ENCODE measurements around the gene RCE1. TPM values are rescaled to one million over a fixed set of nuclear protein-coding genes. Genes with fewer than 3 reads are reported as not detected.
A peak's percentile ranks its signal among the peaks of the same experiment; 100 is the strongest.

RCE1 gene
- total and polyA plus RNA-seq, 2 donors (not counting 3 experiments of a cell fraction or from before 2014, with no cell fraction given) = 26.9 to 47.4 TPM

- Histone ChIP-seq H3K9me3 (replicated peaks; ENCODE audit: control insufficient read depth, insufficient read depth, low read length) (no peaks in the 10 kb centered on the region), H3K36me3 (ENCODE audit: control insufficient read depth in 2 of 2, extremely low read depth in 1 of 2, insufficient read depth in 2 of 2, low read length in 2 of 2) (peaks cover 7 to 14% of the 10 kb centered on the region in 2 experiments), H2AFZ (ENCODE audit: low read depth, low read length) (peak overlapping the region; percentile 75), H3K27ac (ENCODE audit: insufficient read depth, low read depth, low read length) (peak overlapping the region; percentile 97), H3K79me2 (ENCODE audit: control insufficient read depth, insufficient read depth, low read length) (peaks cover 41% of the 10 kb centered on the region), H3K4me2 (ENCODE audit: insufficient read depth, low read length) (peak overlapping the region; percentile 69), H3K4me3 (replicated peaks in 1 of 3; ENCODE audit: insufficient read depth in 1 of 3, low read depth in 1 of 3, low read length in 3 of 3) (peak overlapping the region; percentile 63 to 95 (median 74)), H3K4me1 (ENCODE audit: control insufficient read depth, extremely low read depth, insufficient read depth, low read length) (peaks cover 27% of the 10 kb centered on the region), H3K9me1 (replicated peaks; ENCODE audit: control insufficient read depth, extremely low read depth, insufficient read depth, low read length) (no peaks in the 10 kb centered on the region), H4K20me1 (replicated peaks; ENCODE audit: control insufficient read depth, extremely low read depth, insufficient read depth, low read length) (no peaks in the 10 kb centered on the region), H3K9ac (replicated peaks; ENCODE audit: extremely low read depth, insufficient read depth, low read length) (peak overlapping the region; percentile 99), H3K27me3 (ENCODE audit: control insufficient read depth in 2 of 2, insufficient read depth in 2 of 2, low read length in 2 of 2) (no peaks in the 10 kb centered on the region)
- DNase-seq (ENCODE audit: low read depth, low spot score) (no peak), FAIRE-seq (peak; percentile 35)
- CTCF ChIA-PET = interaction anchor here (0.9 to 4.1 kb wide), 7 partner anchors 8 to 178 kb away, joined by 3 to 44 read pairs (median 6); no protein-coding TSS in a partner anchor
- intact Hi-C loops (cut with micrococcal nuclease) (loop anchor here (1.0 to 10.0 kb wide), 3 partner anchors 13 to 781 kb away; partner anchors contain the start of genes LRFN4 and NUDT8), dilution Hi-C loops (cut with MboI; ENCODE audit: extremely low pct_ligation_motif_present, low sequenced_read_pairs) (no loop called here)
- POLR2A ChIA-PET = interaction anchor here (0.7 kb wide), 1 partner anchor 12 kb away, joined by 4 read pairs; no protein-coding TSS in a partner anchor
- BruUV-seq (replicated peaks) = TSS peak; percentile 58
- TF ChIP-seq MYC (IDR thresholded peaks at IDR 0.05; ENCODE audit: low read depth, low read length) = no peak
- TF ChIP-seq MAX (IDR thresholded peaks at IDR 0.05; ENCODE audit: insufficient read depth, insufficient read length) = no peak
These were observed 695 bp downstream of the RCE1 start for GRCh38 chr11:66843776-66844495.

GRCh38 chr11:66844496-66845142 is 1.4 kb downstream of the RCE1 start:
- peaks cover 7 to 15% of the 10 kb centered on the region in 2 experiments for H3K36me3 ChIP-seq (ENCODE audit: control insufficient read depth in 2 of 2, extremely low read depth in 1 of 2, insufficient read depth in 2 of 2, low read length in 2 of 2)
- H3K27ac ChIP-seq (ENCODE audit: insufficient read depth, low read depth, low read length) = no peak overlapping the region
- dilution Hi-C loops (cut with MboI; ENCODE audit: extremely low pct_ligation_motif_present, low sequenced_read_pairs) (no loop called here), intact Hi-C loops (cut with micrococcal nuclease) (loop anchor here (10.0 kb wide), 1 partner anchor 780 kb away; the partner anchor contains the start of gene NUDT8)
- H3K9me3 ChIP-seq (replicated peaks; ENCODE audit: control insufficient read depth, insufficient read depth, low read length) = no peaks in the 10 kb centered on the region
- H2AFZ ChIP-seq (ENCODE audit: low read depth, low read length) = no peak overlapping the region
- no peaks in the 10 kb centered on the region for H3K27me3 ChIP-seq (ENCODE audit: control insufficient read depth in 2 of 2, insufficient read depth in 2 of 2, low read length in 2 of 2)
- H3K9me1 ChIP-seq (replicated peaks; ENCODE audit: control insufficient read depth, extremely low read depth, insufficient read depth, low read length) = no peaks in the 10 kb centered on the region
- H3K4me1 ChIP-seq (ENCODE audit: control insufficient read depth, extremely low read depth, insufficient read depth, low read length) = peaks cover 27% of the 10 kb centered on the region
- ChIA-PET CTCF (interaction anchor here (1.0 to 4.1 kb wide), 3 partner anchors 12 to 132 kb away, joined by 3 to 44 read pairs (median 9); no protein-coding TSS in a partner anchor), POLR2A (no interaction called here)
- no peaks in the 10 kb centered on the region for H4K20me1 ChIP-seq (replicated peaks; ENCODE audit: control insufficient read depth, extremely low read depth, insufficient read depth, low read length)
- no peak for TF ChIP-seq MYC (IDR thresholded peaks at IDR 0.05; ENCODE audit: low read depth, low read length)
- no peak for TF ChIP-seq JUN (IDR thresholded peaks at IDR 0.05; ENCODE audit: borderline replicate concordance, insufficient read depth, insufficient read length, low read depth)
- TF ChIP-seq CTCF (IDR thresholded peaks at IDR 0.05; ENCODE audit: extremely low read depth in 1 of 2, insufficient read depth in 1 of 2, low read depth in 1 of 2, low read length in 2 of 2) = no peak
- TF ChIP-seq FOS (IDR thresholded peaks at IDR 0.05; ENCODE audit: borderline replicate concordance, insufficient read depth, low read length) = no peak
- no peak for TF ChIP-seq GATA2 (IDR thresholded peaks at IDR 0.05; ENCODE audit: insufficient read depth, insufficient read length, low read depth, low read length)
- TF ChIP-seq MAX (IDR thresholded peaks at IDR 0.05; ENCODE audit: insufficient read depth, insufficient read length) = no peak
- no peak for TF ChIP-seq POLR2AphosphoS5 (IDR thresholded peaks at IDR 0.05; ENCODE audit: insufficient read depth, low read depth, low read length)
- no peak for TF ChIP-seq POLR2A (IDR thresholded peaks at IDR 0.05; ENCODE audit: low read depth, low read length)
- no peak for TF ChIP-seq EZH2 (IDR thresholded peaks at IDR 0.05; ENCODE audit: borderline replicate concordance, low read depth, low read length, severe bottlenecking)
- no TSS peak for BruUV-seq (replicated peaks)
- H3K4me2 ChIP-seq (ENCODE audit: insufficient read depth, low read length) = peak overlapping the region; percentile 69
- no peak overlapping the region for H3K9ac ChIP-seq (replicated peaks; ENCODE audit: extremely low read depth, insufficient read depth, low read length)
- H3K4me3 ChIP-seq (replicated peaks in 1 of 3; ENCODE audit: insufficient read depth in 1 of 3, low read depth in 1 of 3, low read length in 3 of 3) = no peak overlapping the region
- FAIRE-seq (no peak), DNase-seq (ENCODE audit: low read depth, low spot score) (no peak)
- peaks cover 41% of the 10 kb centered on the region for H3K79me2 ChIP-seq (ENCODE audit: control insufficient read depth, insufficient read depth, low read length)

Data from endothelial cell of umbilical vein (primary cell).